GM21717 (cell line): ENCODE results near the gene PTPN6.

Experiments
- ATAC-seq: cut with Tn5 transposase; IDR thresholded peaks from one replicate; pipeline ENCODE4 v1.9.1; 2021; ENCODE audit warnings: mild to moderate bottlenecking, moderate library complexity; ENCODE audit not compliant: unreplicated experiment

Gene PTPN6

GRCh38 chr12:6938353-6939190 lies 12.6 kb upstream of the PTPN6 start:
- ATAC-seq, result no peak

- no peak for ATAC-seq
Observed at GRCh38 chr12:6939191-6939540, 12.0 kb upstream of the PTPN6 start.

GRCh38 chr12:6941267-6941666 lies 9.9 kb upstream of the PTPN6 start:
- no peak for ATAC-seq

- no peak for ATAC-seq
Observed at GRCh38 chr12:6941782-6942181, 9.4 kb upstream of the PTPN6 start.

- no peak for ATAC-seq
Observed at GRCh38 chr12:6942331-6942665, 8.9 kb upstream of the PTPN6 start.

- ATAC-seq, result peak; percentile 30
Observed at GRCh38 chr12:6943389-6943721, 7.8 kb upstream of the PTPN6 start.

GRCh38 chr12:6943722-6944380 lies 7.3 kb upstream of the PTPN6 start, which contains the start of the genes C12orf57 and RNU7-1:
Gene C12orf57 (plus strand): TSS chr12:6944022. CDS start chr12:6944122, 100 bp downstream.
Gene RNU7-1 (plus strand): TSS chr12:6943816.
- ATAC-seq, result peak; percentile 35

- ATAC-seq, result peak; percentile 29
Observed at GRCh38 chr12:6944381-6945186, 6.6 kb upstream of the PTPN6 start.

- no peak for ATAC-seq
Observed at GRCh38 chr12:6945613-6946012, 5.5 kb upstream of the PTPN6 start.

GRCh38 chr12:6946033-6946919 lies 4.9 kb upstream of the PTPN6 start:
- ATAC-seq, result no peak

- no peak for ATAC-seq
Observed at GRCh38 chr12:6946920-6947374, 4.2 kb upstream of the PTPN6 start.

GRCh38 chr12:6947615-6948014 lies 3.5 kb upstream of the PTPN6 start:
- no peak for ATAC-seq

GRCh38 chr12:6948873-6949594 lies 2.1 kb upstream of the PTPN6 start:
- no peak for ATAC-seq

GRCh38 chr12:6950401-6950801 lies 755 bp upstream of the PTPN6 start:
- no peak for ATAC-seq

GRCh38 chr12:6951551-6952120 lies 480 bp downstream of the PTPN6 start:
- ATAC-seq, result no peak

- no peak for ATAC-seq
Observed at GRCh38 chr12:6952121-6952862, 1.1 kb downstream of the PTPN6 start.

GRCh38 chr12:6952863-6953441 lies 1.8 kb downstream of the PTPN6 start:
- no peak for ATAC-seq

- peak; percentile 35 for ATAC-seq
Observed at GRCh38 chr12:6953442-6954315, 2.5 kb downstream of the PTPN6 start.
